ENCODE results near the gene THBS3.

Gene THBS3

DNA sequence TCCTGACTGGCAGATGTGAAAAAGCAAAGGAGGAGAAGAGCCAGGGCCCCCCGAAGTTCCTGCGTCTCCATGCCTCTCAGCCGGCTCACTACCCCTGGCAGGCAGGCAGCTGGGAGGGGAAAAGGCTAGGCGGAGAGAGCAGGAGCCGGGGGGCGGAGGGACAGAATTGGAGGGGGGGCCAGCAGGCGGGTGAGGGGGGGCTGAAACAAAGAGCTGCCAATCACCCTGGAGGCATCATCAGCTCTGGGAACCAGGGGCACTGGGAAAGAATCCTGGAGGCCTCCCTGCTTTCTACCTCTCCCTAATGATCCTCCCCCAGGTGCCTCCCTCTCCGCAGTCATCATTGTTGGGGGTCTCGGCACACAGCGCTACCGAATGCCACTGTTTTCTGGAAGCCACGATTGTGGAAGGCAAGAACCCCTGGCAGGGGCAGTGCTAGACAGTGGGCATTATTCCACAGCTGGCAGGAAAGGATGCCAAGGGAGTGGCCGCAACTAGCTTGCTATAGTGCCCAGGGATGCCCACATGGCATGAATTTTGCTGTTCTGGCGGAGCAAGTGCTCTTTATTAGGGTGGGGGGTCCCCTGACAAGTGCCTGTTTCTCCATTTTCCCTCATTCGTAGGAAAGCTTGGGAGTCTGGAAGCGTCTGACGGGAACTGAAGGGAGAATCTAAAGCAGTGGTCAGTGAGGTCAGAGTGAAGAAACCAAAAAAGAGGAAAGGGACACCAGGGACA, at the start of gene THBS3:
Gene THBS3 (minus strand): TSS at position 92 of the 735 bp plus-strand sequence. CDS start 21 bp downstream, at position 71.
- H3K27me3 ChIP-seq (ENCODE audit: control insufficient read depth in 1 of 2, insufficient read depth in 2 of 2, low read length in 2 of 2), result no peaks in the 10 kb centered on the region
- peaks cover 0 to 4% of the 10 kb centered on the region in 2 donors for H3K36me3 ChIP-seq (ENCODE audit: control insufficient read depth in 1 of 2, insufficient read depth in 2 of 2, low read length in 2 of 2)
- peaks cover 21 to 26% of the 10 kb centered on the region in 2 donors for H3K4me1 ChIP-seq (ENCODE audit: control insufficient read depth in 1 of 2, insufficient read depth in 2 of 2, low read length in 2 of 2)
- peak within 1 kb of the TSS; percentile 71 to 85 for H3K9ac ChIP-seq (ENCODE audit: low read depth in 1 of 2, low read length in 2 of 2)
- H3K9me3 ChIP-seq (ENCODE audit: control insufficient read depth in 1 of 2, low read length in 2 of 2), result no peaks in the 10 kb centered on the region
- peak within 1 kb of the TSS; percentile 99 for H3K27ac ChIP-seq (ENCODE audit: low read depth, low read length)
- peak within 1 kb of the TSS; percentile 84 to 91 for H3K4me3 ChIP-seq (ENCODE audit: low read depth in 1 of 2, low read length in 2 of 2)

DNA sequence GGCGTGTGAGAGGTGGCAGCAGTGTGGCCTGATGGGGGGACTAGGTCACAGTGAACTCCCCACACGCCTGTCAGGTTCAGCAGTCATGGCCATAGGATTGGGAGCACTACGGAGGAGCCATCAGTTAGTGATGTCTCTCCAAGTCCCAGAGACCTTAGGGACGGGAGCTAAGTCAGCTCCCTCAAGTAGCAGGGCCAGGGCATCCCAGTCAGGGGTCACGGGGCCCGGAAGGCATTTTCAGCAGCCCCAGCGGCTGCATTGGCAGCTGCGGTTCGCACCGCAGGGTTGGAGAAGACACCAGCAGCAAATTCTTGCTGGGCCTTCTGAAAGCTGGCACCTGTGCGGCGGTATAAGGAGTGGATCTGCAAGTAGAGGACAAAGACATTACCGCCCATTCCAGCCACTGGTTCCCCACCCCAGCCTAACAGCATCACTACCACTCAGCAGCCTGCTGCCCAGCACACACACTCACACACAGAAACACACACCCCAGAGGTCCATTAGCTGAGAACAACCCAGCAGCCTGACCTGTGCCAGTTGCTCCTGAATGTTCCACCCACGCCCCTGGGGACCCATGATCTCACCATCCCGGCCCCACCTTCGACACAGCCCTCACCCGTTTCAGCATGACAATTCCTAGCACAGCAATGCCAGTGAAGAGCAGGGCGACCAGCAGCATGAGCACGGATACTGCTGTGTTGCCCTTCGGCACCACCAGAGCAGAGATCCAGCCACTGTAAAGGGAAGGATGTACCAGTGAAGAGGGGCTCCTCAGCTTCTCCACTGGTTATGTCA, 48.6 kb upstream of the THBS3 start:
- Histone ChIP-seq H3K9me3 (ENCODE audit: control insufficient read depth in 1 of 2, low read length in 2 of 2) (no peaks in the 10 kb centered on the region), H3K36me3 (ENCODE audit: control insufficient read depth in 1 of 2, insufficient read depth in 2 of 2, low read length in 2 of 2) (peaks cover 11 to 22% of the 10 kb centered on the region in 2 donors), H3K4me3 (ENCODE audit: low read depth in 1 of 2, low read length in 2 of 2) (peak overlapping the region; percentile 77 to 87), H3K27me3 (ENCODE audit: control insufficient read depth in 1 of 2, insufficient read depth in 2 of 2, low read length in 2 of 2) (no peaks in the 10 kb centered on the region), H3K9ac (ENCODE audit: low read depth in 1 of 2, low read length in 2 of 2) (peak overlapping the region; percentile 89 to 98), H3K4me1 (ENCODE audit: control insufficient read depth in 1 of 2, insufficient read depth in 2 of 2, low read length in 2 of 2) (peaks cover 28 to 33% of the 10 kb centered on the region in 2 donors), H3K27ac (ENCODE audit: low read depth, low read length) (peak overlapping the region; percentile 98)

DNA sequence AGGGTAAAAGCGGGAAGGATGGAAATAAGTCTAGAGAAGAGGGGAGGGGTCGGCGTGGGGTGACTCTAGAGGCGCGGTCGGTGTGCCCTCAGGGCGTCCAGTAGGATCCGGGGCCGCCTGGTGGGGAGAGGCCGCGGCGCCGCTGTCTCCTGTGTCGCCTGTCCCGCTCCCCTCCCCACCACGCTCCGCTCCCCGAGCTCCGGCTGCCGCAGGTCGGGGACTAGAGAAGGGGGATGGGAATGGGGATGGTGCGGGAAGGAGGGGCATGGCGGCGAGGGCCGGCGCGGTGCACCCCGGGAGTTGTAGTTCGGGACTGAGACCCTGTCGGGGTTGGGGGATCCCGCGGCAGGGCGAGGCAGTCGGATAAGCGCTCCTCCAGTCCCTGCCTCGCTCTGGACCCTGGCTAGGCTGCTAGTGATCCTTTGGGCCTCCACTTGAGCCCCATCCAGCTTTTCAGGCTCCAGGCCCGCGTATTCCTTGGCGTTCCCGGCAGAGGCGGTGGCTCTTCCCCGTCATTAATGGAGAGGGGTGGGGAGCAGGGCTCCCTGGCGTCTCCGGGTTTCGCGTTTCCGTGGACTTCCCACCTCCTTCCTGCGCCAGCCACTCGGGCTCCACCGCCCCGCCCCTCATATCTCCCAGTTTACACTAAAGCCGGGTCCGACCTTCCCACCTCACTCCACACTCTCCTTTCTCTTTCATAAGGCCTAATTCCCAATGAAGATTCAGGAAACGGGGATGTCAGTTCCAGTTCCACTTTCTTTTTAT, 47.7 kb upstream of the THBS3 start, which contains the start of gene ENTREP3:
Gene ENTREP3 (minus strand): TSS at position 241 of the 765 bp plus-strand sequence. CDS start 606 bp downstream, outside the sequence.
- Histone ChIP-seq H3K9me3 (ENCODE audit: control insufficient read depth in 1 of 2, low read length in 2 of 2) (no peaks in the 10 kb centered on the region), H3K4me1 (ENCODE audit: control insufficient read depth in 1 of 2, insufficient read depth in 2 of 2, low read length in 2 of 2) (peaks cover 29 to 31% of the 10 kb centered on the region in 2 donors), H3K27ac (ENCODE audit: low read depth, low read length) (peak within 1 kb of the TSS; percentile 98), H3K27me3 (ENCODE audit: control insufficient read depth in 1 of 2, insufficient read depth in 2 of 2, low read length in 2 of 2) (no peaks in the 10 kb centered on the region), H3K36me3 (ENCODE audit: control insufficient read depth in 1 of 2, insufficient read depth in 2 of 2, low read length in 2 of 2) (peaks cover 11 to 21% of the 10 kb centered on the region in 2 donors), H3K4me3 (ENCODE audit: low read depth in 1 of 2, low read length in 2 of 2) (peak within 1 kb of the TSS; percentile 77 to 87), H3K9ac (ENCODE audit: low read depth in 1 of 2, low read length in 2 of 2) (peak within 1 kb of the TSS; percentile 89 to 98)

DNA sequence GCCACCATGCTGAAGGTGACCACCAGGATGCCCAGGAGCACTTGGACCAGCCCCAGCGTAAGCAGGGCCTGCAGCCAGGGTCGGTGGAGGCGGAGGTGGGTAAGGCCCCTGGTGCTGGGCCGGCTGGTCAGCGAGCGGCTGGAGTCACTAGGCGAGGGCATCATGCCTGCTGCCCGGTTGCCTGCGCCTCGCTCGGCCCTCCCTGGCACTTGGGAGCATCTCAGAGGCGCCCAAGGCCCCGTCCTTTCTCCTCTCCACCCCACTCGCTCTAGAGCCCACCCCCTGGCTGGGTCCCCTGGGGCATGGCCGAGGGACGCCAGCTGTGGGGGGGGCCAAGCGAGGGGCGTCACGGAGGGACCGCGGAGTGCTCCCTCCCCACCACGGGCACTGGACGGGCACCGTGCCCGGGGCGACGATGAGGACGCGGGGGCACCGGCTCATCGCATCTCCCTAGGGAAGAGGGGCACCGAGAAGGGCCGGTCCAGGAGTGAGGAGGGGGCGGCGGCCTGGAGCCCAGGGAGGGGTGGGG, 47.1 kb upstream of the THBS3 start:
- no peaks in the 10 kb centered on the region for H3K27me3 ChIP-seq (ENCODE audit: control insufficient read depth in 1 of 2, insufficient read depth in 2 of 2, low read length in 2 of 2)
- peaks cover 29% of the 10 kb centered on the region in 2 donors for H3K4me1 ChIP-seq (ENCODE audit: control insufficient read depth in 1 of 2, insufficient read depth in 2 of 2, low read length in 2 of 2)
- H3K9me3 ChIP-seq (ENCODE audit: control insufficient read depth in 1 of 2, low read length in 2 of 2), result no peaks in the 10 kb centered on the region
- peak overlapping the region; percentile 89 to 98 for H3K9ac ChIP-seq (ENCODE audit: low read depth in 1 of 2, low read length in 2 of 2)
- H3K36me3 ChIP-seq (ENCODE audit: control insufficient read depth in 1 of 2, insufficient read depth in 2 of 2, low read length in 2 of 2), result peaks cover 11 to 16% of the 10 kb centered on the region in 2 donors
- peak overlapping the region; percentile 98 for H3K27ac ChIP-seq (ENCODE audit: low read depth, low read length)
- peak overlapping the region; percentile 77 to 87 for H3K4me3 ChIP-seq (ENCODE audit: low read depth in 1 of 2, low read length in 2 of 2)

DNA sequence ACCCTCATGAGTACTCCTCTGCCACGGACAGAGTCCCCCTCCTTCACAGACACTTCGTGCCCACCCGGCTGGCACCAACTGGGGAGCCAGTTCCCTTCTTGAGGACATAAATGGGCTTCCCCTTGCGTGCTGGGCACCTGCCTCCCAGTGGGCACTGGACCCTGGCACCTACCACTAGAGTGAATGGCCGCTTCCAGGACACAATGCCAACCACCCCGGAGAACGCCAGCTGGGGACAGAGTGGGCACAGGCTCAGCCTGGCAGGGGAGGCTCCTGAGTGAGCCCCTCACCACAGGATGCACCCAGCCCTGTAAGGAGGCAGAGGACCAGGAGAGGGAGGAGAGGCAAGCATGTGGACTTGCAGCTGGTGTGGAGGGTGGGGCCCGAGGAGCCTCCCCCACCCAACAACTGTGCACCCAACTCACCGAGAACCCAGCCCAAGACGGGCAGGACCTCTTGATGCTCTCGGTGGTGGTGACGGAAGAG, 46.6 kb upstream of the THBS3 start:
- Histone ChIP-seq H3K9ac (ENCODE audit: low read depth in 1 of 2, low read length in 2 of 2) (peak overlapping the region; percentile 89 to 98), H3K27ac (ENCODE audit: low read depth, low read length) (no peak overlapping the region), H3K4me3 (ENCODE audit: low read depth in 1 of 2, low read length in 2 of 2) (peak overlapping the region; percentile 77 to 87), H3K4me1 (ENCODE audit: control insufficient read depth in 1 of 2, insufficient read depth in 2 of 2, low read length in 2 of 2) (peaks cover 29% of the 10 kb centered on the region in 2 donors), H3K9me3 (ENCODE audit: control insufficient read depth in 1 of 2, low read length in 2 of 2) (no peaks in the 10 kb centered on the region), H3K27me3 (ENCODE audit: control insufficient read depth in 1 of 2, insufficient read depth in 2 of 2, low read length in 2 of 2) (no peaks in the 10 kb centered on the region), H3K36me3 (ENCODE audit: control insufficient read depth in 1 of 2, insufficient read depth in 2 of 2, low read length in 2 of 2) (peaks cover 11 to 16% of the 10 kb centered on the region in 2 donors)

DNA sequence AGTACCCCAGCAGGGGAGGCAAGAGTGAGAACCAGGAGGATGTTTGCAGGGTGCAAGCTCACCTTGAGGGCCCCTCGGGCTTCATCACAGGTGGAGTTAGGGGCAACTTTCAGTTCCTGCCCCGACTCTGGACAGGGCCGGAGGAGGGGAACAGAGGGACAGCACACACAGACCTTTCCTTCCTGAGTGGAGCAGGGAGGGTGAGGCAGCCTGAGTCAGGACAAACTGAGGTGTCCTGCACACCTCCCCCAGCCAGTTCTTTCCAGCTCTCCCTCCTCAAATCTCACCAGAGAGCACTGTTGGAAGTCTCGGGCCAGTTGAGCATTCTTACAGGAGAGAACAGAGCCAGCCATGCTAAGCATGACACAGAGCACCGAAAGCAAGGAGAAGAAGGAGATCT, 46.1 kb upstream of the THBS3 start:
- no peak overlapping the region for H3K9ac ChIP-seq (ENCODE audit: low read depth in 1 of 2, low read length in 2 of 2)
- peak overlapping the region; percentile 77 to 87 for H3K4me3 ChIP-seq (ENCODE audit: low read depth in 1 of 2, low read length in 2 of 2)
- H3K27me3 ChIP-seq (ENCODE audit: control insufficient read depth in 1 of 2, insufficient read depth in 2 of 2, low read length in 2 of 2), result no peaks in the 10 kb centered on the region
- H3K36me3 ChIP-seq (ENCODE audit: control insufficient read depth in 1 of 2, insufficient read depth in 2 of 2, low read length in 2 of 2), result peaks cover 11 to 16% of the 10 kb centered on the region in 2 donors
- peaks cover 29% of the 10 kb centered on the region in 2 donors for H3K4me1 ChIP-seq (ENCODE audit: control insufficient read depth in 1 of 2, insufficient read depth in 2 of 2, low read length in 2 of 2)
- H3K9me3 ChIP-seq (ENCODE audit: control insufficient read depth in 1 of 2, low read length in 2 of 2), result no peaks in the 10 kb centered on the region
- H3K27ac ChIP-seq (ENCODE audit: low read depth, low read length), result no peak overlapping the region

DNA sequence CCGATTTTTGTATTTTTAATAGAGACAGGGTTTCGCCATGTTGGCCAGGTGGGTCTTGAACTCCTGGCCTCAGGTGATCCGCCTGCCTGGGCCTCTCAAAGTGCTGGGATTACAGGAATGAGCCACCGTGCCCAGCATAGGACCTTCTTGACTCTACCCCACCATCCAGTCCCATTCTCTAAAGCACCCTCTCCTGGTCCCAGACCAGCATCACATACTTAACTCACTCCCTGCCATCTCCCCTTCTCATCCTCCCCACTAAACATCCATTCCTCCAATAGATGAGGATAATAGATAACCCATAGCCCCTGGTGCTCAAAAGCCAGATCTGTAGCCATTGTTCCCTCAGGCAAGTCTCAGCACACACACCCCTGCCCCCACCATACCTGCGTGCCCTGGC, 45.5 kb upstream of the THBS3 start:
- peaks cover 29% of the 10 kb centered on the region in 2 donors for H3K4me1 ChIP-seq (ENCODE audit: control insufficient read depth in 1 of 2, insufficient read depth in 2 of 2, low read length in 2 of 2)
- H3K36me3 ChIP-seq (ENCODE audit: control insufficient read depth in 1 of 2, insufficient read depth in 2 of 2, low read length in 2 of 2), result peaks cover 8 to 12% of the 10 kb centered on the region in 2 donors
- no peak overlapping the region for H3K27ac ChIP-seq (ENCODE audit: low read depth, low read length)
- H3K9ac ChIP-seq (ENCODE audit: low read depth in 1 of 2, low read length in 2 of 2), result no peak overlapping the region
- H3K27me3 ChIP-seq (ENCODE audit: control insufficient read depth in 1 of 2, insufficient read depth in 2 of 2, low read length in 2 of 2), result no peaks in the 10 kb centered on the region
- no peaks in the 10 kb centered on the region for H3K9me3 ChIP-seq (ENCODE audit: control insufficient read depth in 1 of 2, low read length in 2 of 2)
- no peak overlapping the region for H3K4me3 ChIP-seq (ENCODE audit: low read depth in 1 of 2, low read length in 2 of 2)

DNA sequence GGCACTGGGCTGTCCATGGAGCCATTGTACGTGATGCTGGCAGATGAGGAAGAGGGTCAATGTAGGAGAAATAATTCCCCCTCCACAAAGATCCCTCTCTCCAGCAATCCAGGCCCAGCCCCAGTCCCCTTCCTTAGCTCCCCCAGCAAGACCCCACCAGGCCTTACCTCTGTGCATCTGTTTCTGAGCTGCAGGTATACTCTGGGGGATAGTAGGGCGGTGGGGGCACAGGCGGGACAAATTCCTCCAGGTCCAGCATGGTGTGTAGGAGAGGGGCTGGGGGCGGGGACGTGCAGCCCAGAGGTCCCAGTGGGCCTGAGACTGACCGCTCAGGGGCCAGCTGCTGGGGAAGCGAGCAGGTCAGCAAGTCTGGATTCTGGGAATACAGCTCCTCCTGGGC, 43.9 kb upstream of the THBS3 start:
- Histone ChIP-seq H3K4me1 (ENCODE audit: control insufficient read depth in 1 of 2, insufficient read depth in 2 of 2, low read length in 2 of 2) (peaks cover 26 to 29% of the 10 kb centered on the region in 2 donors), H3K9ac (ENCODE audit: low read depth in 1 of 2, low read length in 2 of 2) (no peak overlapping the region), H3K27ac (ENCODE audit: low read depth, low read length) (no peak overlapping the region), H3K27me3 (ENCODE audit: control insufficient read depth in 1 of 2, insufficient read depth in 2 of 2, low read length in 2 of 2) (no peaks in the 10 kb centered on the region), H3K9me3 (ENCODE audit: control insufficient read depth in 1 of 2, low read length in 2 of 2) (no peaks in the 10 kb centered on the region), H3K36me3 (ENCODE audit: control insufficient read depth in 1 of 2, insufficient read depth in 2 of 2, low read length in 2 of 2) (peaks cover under 1 to 7% of the 10 kb centered on the region in 2 donors), H3K4me3 (ENCODE audit: low read depth in 1 of 2, low read length in 2 of 2) (no peak overlapping the region)

DNA sequence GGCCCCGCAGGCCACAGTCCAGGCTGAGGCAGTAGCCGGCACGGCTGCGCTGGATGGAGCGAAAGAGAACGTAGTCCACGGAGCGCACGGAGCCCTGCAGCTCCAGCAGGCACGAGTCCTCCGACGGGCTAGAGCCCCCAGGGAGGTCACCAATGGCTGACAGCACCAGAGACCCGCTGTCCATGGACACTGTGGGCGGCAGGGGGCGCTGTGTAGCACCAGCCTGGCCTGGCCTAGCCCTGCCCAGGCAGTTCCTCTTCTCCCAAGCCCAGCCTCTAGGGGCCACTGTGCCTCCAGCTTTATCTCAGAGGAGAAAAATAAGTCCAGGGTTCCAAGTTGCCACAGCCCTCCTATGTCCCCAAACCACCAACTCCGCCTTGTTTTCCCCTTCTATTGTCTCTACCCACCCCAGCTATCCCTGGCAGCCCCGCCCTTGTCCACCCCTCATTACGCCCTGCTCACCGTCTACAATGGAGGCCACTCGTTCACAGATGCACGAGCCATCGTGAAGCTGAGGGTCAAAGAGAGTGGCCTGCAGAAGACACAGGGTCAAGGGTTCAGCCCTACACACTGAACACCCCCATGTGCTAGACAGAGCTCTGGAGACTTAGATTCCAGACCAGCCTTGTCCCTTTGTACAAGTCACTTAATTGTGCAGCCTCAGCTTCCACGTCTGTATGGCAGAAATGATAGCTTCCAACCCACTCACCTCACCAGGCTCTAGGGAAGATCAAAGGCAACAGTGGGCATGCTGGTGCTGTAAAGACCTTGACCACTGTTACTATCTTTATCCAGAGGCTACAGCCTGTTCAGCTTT, 43.1 kb upstream of the THBS3 start:
- Histone ChIP-seq H3K9ac (ENCODE audit: low read depth in 1 of 2, low read length in 2 of 2) (peak overlapping the region; percentile 65 to 66), H3K36me3 (ENCODE audit: control insufficient read depth in 1 of 2, insufficient read depth in 2 of 2, low read length in 2 of 2) (peaks cover 0 to 7% of the 10 kb centered on the region in 2 donors), H3K4me1 (ENCODE audit: control insufficient read depth in 1 of 2, insufficient read depth in 2 of 2, low read length in 2 of 2) (peaks cover 19 to 22% of the 10 kb centered on the region in 2 donors), H3K27ac (ENCODE audit: low read depth, low read length) (no peak overlapping the region), H3K4me3 (ENCODE audit: low read depth in 1 of 2, low read length in 2 of 2) (peak overlapping the region; percentile 43 to 61), H3K27me3 (ENCODE audit: control insufficient read depth in 1 of 2, insufficient read depth in 2 of 2, low read length in 2 of 2) (no peaks in the 10 kb centered on the region), H3K9me3 (ENCODE audit: control insufficient read depth in 1 of 2, low read length in 2 of 2) (no peaks in the 10 kb centered on the region)

Measured in duodenal mucosa (tissue), 2 donors.